ENCODE data around the gene TBC1D14. TPM values are rescaled to one million over a fixed set of nuclear protein-coding genes. Genes with fewer than 3 reads are reported as not detected.

The TBC1D14 gene
- total and polyA plus RNA-seq, 9 of the 15 experiments (the other 6 are each of a cell fraction or from before 2014, with no cell fraction given), result 2.1 to 59.6 (median 44.8) TPM

DNA sequence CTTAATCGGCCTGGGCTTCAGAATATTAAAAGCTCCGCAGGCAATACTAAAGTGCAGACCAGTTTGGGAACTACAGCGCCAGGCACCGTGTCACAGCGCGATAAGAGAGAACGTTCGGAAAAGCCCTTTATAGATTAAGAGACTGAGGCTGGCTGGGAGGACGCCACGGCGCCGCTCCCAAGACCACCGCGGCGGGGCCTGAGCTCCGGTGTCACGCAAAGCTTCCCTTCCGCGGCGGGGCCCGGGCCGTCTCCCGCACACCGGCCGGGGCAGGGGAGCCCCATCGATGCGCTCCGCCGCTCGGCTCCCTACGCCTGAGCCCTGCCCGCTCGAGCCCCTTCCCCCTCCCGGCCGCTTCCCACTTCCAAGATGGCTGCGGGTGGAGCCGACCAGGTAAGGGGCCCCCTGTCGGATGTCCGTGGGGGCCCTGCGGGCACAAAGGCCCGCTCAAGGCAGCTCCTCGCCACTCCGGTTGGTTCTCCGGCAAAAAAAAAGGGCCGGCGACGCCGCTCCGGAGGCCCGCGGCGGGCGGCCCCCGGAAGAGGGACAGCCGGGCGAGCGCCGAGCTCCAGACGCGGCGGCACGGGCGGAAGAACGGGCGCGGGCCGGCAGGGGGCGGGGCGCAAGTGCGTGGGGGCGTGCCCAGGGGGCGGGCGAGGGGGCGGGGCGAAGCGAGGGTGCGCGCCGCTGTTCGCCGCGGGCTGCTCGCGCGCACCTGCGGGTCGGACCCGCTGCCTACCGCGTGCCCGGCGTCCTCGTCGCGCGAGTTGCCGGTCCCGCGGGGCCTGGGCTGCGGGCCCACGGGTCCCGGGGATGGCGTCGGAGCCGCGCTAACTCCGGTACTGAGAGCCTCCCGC, at the start of gene TBC1D14 (continued):
- 0 out of 4 replicates have a peak, but pooled peaks of 1 of the 2 experiments have one; percentile 6 for TF ChIP-seq TRIM24 (IDR thresholded peaks at IDR 0.05)
- no peak; the same call in 1 of the 2 replicates for TF ChIP-seq ZNF41 (CRISPR knock-in tag; conservative IDR thresholded peaks at IDR 0.05)
- 0 out of 2 replicates have a peak, but pooled peaks have one; percentile 36 for TF ChIP-seq MECOM (CRISPR knock-in tag; IDR thresholded peaks at IDR 0.05)
- TF ChIP-seq THRB (CRISPR knock-in tag; conservative IDR thresholded peaks at IDR 0.05), result no peak
- TF ChIP-seq CREB5 (CRISPR knock-in tag; IDR thresholded peaks at IDR 0.05), result no peak
- TF ChIP-seq HCFC1 (IDR thresholded peaks at IDR 0.05; ENCODE audit: low read depth, low read length), result peak; percentile 85
- TF ChIP-seq, protein P1, sequence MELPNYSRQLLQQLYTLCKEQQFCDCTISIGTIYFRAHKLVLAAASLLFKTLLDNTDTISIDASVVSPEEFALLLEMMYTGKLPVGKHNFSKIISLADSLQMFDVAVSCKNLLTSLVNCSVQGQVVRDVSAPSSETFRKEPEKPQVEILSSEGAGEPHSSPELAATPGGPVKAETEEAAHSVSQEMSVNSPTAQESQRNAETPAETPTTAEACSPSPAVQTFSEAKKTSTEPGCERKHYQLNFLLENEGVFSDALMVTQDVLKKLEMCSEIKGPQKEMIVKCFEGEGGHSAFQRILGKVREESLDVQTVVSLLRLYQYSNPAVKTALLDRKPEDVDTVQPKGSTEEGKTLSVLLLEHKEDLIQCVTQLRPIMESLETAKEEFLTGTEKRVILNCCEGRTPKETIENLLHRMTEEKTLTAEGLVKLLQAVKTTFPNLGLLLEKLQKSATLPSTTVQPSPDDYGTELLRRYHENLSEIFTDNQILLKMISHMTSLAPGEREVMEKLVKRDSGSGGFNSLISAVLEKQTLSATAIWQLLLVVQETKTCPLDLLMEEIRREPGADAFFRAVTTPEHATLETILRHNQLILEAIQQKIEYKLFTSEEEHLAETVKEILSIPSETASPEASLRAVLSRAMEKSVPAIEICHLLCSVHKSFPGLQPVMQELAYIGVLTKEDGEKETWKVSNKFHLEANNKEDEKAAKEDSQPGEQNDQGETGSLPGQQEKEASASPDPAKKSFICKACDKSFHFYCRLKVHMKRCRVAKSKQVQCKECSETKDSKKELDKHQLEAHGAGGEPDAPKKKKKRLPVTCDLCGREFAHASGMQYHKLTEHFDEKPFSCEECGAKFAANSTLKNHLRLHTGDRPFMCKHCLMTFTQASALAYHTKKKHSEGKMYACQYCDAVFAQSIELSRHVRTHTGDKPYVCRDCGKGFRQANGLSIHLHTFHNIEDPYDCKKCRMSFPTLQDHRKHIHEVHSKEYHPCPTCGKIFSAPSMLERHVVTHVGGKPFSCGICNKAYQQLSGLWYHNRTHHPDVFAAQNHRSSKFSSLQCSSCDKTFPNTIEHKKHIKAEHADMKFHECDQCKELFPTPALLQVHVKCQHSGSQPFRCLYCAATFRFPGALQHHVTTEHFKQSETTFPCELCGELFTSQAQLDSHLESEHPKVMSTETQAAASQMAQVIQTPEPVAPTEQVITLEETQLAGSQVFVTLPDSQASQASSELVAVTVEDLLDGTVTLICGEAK (IDR thresholded peaks at IDR 0.05), result peak; percentile 77
- TF ChIP-seq, protein P1 (CRISPR knock-in tag; IDR thresholded peaks at IDR 0.05), result no peak
- peak; percentile 75; the same call in 1 of the 2 replicates for TF ChIP-seq ESRRA (IDR thresholded peaks at IDR 0.05; ENCODE audit: borderline replicate concordance, low read depth)
- no peak for TF ChIP-seq TCF7 (IDR thresholded peaks at IDR 0.05; ENCODE audit: borderline replicate concordance)
- TF ChIP-seq HSF4 (CRISPR knock-in tag; IDR thresholded peaks at IDR 0.05; ENCODE audit: borderline replicate concordance), result no peak
- TF ChIP-seq SAFB (IDR thresholded peaks at IDR 0.05; ENCODE audit: borderline replicate concordance, low read depth, low read length), result peak; percentile 94
- TF ChIP-seq ZFP36 (IDR thresholded peaks at IDR 0.05; ENCODE audit: low read depth, low read length, partially characterized antibody), result no peak
- peak; percentile 81 for TF ChIP-seq RB1 (IDR thresholded peaks at IDR 0.05; ENCODE audit: low read depth)
- peak; percentile 25 for TF ChIP-seq FUS (optimal IDR thresholded peaks at IDR 0.05; ENCODE audit: low read depth, low read length)

Data from K562 (cell line).